Thyroid gland (tissue), 4 donors: ENCODE data around the gene AMELY.

Experiments used
- CTCF ChIP-seq, 6 experiments: fragments of 200-600 bp in 3 of 6; fragments of 450-650 bp in 3 of 6; sonication (generic) in 3 of 6; IDR thresholded peaks; one replicate each; pipeline ENCODE4 v1.5.1; 2016 to 2019; ENCODE audit warnings: antibody characterized with exemption in 6 of 6, mild to moderate bottlenecking in 2 of 6, inconsistent platforms in 1 of 6, moderate library complexity in 1 of 6
- POLR2A ChIP-seq, 2 donors: fragments of 450-650 bp; IDR thresholded peaks; one replicate each; pipeline ENCODE4 v1.6.1; 2017; ENCODE audit warnings: antibody characterized with exemption in 2 of 2, mild to moderate bottlenecking in 2 of 2, moderate library complexity in 1 of 2

- TF ChIP-seq CTCF (IDR thresholded peaks at IDR 0.05) (no peak), POLR2A (IDR thresholded peaks at IDR 0.05) (no peak)
Measured at GRCh38 chrY:6849384-6849783, 62.2 kb downstream of the AMELY start.
